ENCODE results near the gene LRRC59.
"Not testable (repeated sequence)": the region's sequence is repeated elsewhere in the genome, so short reads cannot be mapped to it uniquely, and the experiment has no call there.

LRRC59 gene

GRCh38 chr17:50424246-50424995, 27.1 kb upstream of the LRRC59 start:
- DNase-seq: no peak

GRCh38 chr17:50423553-50424159, 26.3 kb upstream of the LRRC59 start:
- DNase-seq: no peak

GRCh38 chr17:50422738-50423137, 25.4 kb upstream of the LRRC59 start:
- no peak for DNase-seq

- no peak for DNase-seq
These were observed 24.2 kb upstream of the LRRC59 start for GRCh38 chr17:50421308-50422051.

GRCh38 chr17:50420419-50421112, 23.2 kb upstream of the LRRC59 start:
- no peak for DNase-seq

- DNase-seq: not testable (repeated sequence)
These were observed 22.3 kb upstream of the LRRC59 start for GRCh38 chr17:50419577-50419976.

GRCh38 chr17:50414808-50415207, 17.5 kb upstream of the LRRC59 start:
- DNase-seq: no peak

- DNase-seq: no peak
These were observed 14.9 kb upstream of the LRRC59 start for GRCh38 chr17:50412188-50412732.

GRCh38 chr17:50407921-50408320, 10.6 kb upstream of the LRRC59 start:
- no peak for DNase-seq

GRCh38 chr17:50406578-50406977, 9.3 kb upstream of the LRRC59 start:
- no peak for DNase-seq

- DNase-seq: not testable (repeated sequence)
These were observed 8.0 kb upstream of the LRRC59 start for GRCh38 chr17:50405351-50405750.

GRCh38 chr17:50399591-50399990, 2.3 kb upstream of the LRRC59 start:
- not testable (repeated sequence) for DNase-seq

GRCh38 chr17:50398672-50399071, 1.3 kb upstream of the LRRC59 start:
- not testable (repeated sequence) for DNase-seq

- no peak for DNase-seq
These were observed 579 bp upstream of the LRRC59 start for GRCh38 chr17:50397919-50398285.

GRCh38 chr17:50396261-50397110, 837 bp downstream of the LRRC59 start:
- no peak for DNase-seq

GRCh38 chr17:50394711-50395110, 2.6 kb downstream of the LRRC59 start:
- DNase-seq: no peak

- no peak for DNase-seq
These were observed 3.6 kb downstream of the LRRC59 start for GRCh38 chr17:50393700-50394099.

GRCh38 chr17:50392621-50393020, 4.7 kb downstream of the LRRC59 start:
- DNase-seq: no peak

- DNase-seq: no peak
These were observed 7.8 kb downstream of the LRRC59 start for GRCh38 chr17:50389534-50389933.

- no peak for DNase-seq
These were observed 8.6 kb downstream of the LRRC59 start for GRCh38 chr17:50388728-50389127.

- no peak for DNase-seq
These were observed 10.8 kb downstream of the LRRC59 start for GRCh38 chr17:50386510-50386909.

GRCh38 chr17:50382931-50383330, 14.4 kb downstream of the LRRC59 start:
- no peak for DNase-seq

Data from NCI-H2081 treated with DMSO at 0.1 percent for 48 hours (cell line).